Activated CD4-positive, alpha-beta T cell treated with anti-CD3 and anti-CD28 coated beads, Interleukin-2, amount 50 U/mL, for 24 hours (primary cell): ENCODE data around the gene FAM221B.

ENCODE experiments used
- DNase-seq, 2 donors: peaks; one replicate each; pipeline ENCODE4 v3.0.0-alpha.2; 2020; ENCODE audit warnings: low read depth in 1 of 2, low spot score in 1 of 2

Gene FAM221B

DNA sequence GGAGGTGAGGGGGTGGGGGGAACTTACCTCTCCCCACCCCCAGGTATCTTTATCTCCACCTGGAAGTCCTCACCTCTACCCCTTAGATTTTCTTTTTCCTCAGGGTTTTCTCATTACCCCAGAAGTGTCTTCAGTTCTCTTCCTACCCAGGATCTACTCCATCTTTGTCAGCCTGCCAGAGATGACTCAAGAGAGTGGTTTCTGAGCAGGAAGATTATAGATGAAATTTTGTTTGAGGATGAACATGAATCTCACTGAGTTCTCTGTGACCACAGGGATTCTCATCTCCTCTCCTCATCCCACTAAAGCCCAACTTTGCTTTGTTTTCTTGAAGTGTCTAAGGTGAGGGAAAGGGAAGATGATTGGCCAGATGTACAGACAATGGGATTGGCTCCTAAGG lies 8.5 kb downstream of the FAM221B start:
- no peak for DNase-seq

DNA sequence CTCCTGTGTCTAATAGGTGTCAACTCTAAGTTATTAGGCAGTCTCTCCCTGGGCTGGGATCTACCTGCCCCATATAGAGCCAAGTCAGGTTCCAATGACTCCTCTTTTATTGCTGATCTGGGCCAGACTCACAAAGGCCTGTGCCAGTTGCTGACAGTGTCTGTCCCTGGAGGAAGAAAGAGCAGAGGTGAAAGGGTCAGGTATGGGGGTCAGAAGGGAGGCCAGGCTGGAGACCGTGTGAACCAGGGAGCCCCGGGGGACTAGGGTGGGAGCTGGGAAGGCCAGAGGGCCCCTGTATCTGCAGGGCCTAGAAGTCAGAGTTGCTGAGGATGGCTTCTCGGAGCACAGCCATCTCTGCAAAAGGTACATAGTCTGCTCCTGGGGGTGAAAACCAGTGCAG lies 10.2 kb downstream of the FAM221B start:
- DNase-seq: no peak

DNA sequence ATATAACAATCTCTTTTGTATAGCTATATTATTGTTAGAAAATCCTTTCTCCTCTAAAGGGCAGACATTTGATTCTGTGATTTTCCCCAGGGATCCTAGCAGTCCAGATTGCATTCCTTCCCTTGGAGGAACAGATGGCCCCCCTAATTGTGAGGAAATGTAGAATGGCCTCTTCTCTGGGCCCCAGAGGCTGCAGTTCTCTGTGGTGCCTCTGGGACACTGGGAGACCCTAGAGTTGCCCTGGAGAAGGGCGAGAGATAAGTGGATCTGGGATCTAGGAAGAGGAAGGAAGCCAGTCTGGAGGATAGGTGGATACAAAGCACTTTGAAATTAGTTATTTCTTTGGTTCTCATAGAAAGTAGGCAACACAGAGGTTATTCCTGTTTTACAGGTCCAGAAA lies 11.8 kb downstream of the FAM221B start:
- DNase-seq: no peak

DNA sequence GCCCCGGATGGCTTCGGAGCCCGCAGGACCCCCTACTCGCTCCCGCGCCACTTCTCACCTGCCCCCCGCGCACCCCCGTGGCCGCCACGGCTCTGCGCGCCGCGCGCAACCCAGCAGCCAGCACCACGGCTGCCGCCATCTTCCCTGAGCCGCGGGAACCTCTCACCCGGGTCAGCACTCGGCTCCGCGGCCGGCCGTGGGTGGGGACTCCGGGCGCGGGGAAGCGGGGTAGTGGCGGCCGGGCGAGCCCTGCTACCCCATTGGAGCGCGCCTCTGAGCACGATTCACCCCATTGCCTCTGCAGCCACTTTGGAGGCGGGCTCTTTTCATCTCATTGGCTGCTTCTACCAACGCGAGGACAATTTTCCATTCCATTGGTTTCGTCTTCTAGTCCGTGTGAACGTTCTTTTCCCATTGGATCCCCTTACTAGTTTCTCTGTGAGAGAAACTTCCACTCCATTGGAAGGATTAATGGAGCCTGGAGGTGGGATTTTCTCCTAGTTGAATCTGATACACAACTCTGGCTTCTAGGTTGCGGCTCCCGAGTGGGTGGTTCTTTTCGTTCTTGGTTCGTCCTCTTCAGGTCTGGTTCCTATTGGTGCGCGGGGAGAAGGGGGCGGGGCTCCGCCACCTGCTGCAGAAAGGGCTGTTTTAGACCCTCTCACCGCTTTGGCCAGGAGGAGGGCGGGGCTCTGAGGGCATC lies 13.5 kb downstream of the FAM221B start, which contains the start of gene HINT2:
Gene HINT2, minus strand, starts transcription at position 202 of the 703 bp plus-strand sequence. Its CDS starts 63 bp downstream, at position 139.
- peak; percentile 91 to 95 for DNase-seq

DNA sequence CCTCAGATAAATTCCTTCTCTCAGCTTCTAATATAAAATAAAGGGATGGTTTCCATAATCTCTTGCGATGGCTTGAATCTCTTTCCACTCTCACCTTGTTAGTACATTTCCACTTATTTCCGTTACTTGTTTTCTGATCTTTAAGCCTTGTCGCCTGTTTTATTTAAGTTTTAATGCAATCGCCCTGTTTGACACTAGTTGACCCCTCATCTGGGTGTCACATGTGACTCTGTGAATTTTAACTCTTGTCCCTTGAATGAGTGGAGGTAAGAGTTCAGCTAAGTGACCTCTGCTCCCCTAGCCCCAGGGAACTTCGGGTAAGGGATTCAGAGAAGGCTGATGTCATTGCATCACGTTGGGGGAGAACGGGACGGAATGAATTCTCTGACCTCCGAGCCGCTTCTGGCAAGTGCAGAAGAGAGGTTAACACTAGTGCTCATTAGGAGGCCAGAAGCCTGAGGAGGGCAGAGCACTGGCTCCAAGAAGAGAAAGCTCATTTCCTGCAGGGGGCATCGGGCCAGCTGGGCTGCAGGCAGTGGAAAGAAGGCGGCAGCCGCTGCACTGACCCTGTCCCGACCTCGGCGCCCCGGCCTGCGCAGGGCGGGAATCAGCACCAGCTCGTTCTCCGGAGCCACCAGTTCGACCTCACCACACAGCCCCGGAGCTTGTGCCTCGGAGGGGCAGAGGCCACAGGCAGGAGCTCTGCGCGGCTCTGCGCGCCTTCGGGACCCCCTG lies 14.3 kb downstream of the FAM221B start:
- DNase-seq: no peak

DNA sequence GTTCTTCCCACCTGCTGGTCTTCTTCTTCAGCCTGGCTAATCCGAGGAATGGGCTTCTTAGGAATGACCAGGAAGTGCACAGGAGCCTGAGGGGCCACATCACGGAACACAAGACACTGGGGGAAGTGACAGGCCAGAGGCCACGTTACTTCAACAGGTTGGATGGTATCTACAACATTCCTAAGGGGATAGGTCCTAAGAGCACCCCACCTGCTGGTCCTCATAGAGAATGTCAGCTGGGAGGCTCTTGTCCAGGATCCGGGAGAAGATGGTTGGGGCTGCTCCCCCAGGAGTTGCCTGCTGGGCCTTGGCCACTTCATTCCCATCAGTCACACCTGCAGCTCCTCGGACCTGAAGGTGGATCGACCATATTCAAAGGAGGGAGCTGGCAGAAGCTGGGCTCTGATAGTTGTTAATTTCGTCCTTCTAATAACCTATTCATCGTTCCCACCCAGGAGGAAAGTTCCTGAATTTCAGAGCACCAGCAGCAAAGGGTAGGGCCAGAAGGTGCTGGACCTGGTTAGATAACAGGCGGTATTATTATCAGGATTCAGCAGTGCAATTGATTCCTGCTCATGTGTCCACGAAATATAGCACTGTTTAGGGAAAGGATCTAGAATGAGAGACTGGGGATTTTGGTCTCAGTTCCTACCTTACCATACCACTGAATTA lies 15.0 kb downstream of the FAM221B start:
- no peak for DNase-seq

DNA sequence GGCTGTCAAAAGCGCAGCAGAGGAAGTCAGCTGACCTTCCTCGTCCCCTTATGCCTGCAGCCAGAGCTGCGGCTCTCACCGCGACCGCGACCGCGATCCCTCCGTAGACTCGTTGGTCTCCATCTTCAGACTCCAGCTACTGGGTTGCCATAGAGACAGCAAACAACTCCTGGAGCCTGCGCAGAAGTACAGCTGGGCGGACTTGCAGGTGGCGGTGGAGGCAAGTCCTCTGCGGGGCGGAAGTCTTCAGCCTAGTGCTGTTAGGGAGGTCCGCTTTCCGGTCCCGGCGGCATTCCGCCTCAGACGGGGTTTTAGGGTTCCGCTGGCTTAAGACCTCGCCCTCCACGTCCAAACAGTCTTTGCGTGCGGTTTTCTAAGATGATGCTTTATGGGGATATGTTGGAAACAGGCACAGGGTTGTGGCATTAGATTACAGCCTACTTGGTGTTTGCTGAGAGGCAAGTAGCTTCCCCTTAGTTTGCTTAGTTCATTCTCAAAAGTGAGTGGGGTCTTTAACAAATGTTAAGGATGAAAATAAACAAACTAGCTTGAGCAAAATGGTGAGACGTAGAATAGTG lies 16.4 kb downstream of the FAM221B start, which contains the start of gene SPAG8:
Gene SPAG8, minus strand, starts transcription at position 238 of the 578 bp plus-strand sequence. Its CDS starts 115 bp downstream, at position 123.
- peak; percentile 71 to 92 for DNase-seq

DNA sequence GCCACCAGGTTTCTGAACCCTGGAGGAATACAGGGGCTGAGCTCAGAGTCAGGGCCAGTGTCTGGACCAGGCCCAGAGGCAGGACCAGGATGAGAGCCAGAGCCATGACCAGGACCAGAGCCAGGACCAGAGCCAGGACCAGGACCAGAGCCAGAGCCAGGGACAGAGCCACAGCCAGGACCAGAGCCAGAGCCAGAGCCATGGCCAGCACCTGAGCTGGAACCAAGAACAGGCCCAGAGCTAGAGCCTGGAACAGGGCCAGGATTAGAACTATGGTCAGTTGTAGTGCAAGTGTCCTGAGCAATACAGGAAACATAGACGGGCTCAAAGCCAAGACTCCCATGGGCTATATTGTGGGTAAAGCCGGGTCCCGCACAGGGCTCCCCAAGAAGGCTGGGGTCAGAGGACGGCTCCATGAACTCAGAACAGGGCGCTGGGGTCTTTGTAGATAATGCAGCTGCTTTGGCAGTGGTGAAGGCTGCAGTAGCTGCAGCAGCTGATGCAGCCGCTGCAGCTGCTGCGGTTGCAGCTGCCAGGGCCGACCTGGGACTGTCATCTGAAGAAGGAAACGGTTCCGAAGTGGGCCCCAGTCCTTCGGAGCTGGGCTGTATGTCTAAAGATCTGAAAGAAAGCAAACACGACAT lies 17.0 kb downstream of the FAM221B start:
- no peak for DNase-seq

DNA sequence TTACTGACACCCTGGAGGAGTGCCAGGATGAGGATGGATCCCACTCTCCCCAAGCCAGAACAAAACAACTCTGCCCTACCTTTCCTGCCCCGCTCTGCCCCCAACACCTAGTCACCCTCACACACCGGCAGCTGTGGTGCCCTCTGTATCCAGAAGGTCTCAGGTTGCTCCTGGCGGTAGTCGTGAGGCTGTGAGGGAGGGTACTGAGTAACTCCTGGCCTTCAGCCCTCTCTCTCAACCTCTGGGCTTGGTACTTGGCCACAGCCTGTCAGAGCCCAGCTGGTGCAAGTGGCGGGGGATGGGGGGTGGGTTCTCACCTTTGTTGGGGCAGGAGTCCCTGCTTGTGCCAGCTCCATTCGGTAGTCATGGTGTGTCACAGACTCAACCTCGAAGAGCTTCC lies 18.4 kb downstream of the FAM221B start:
- DNase-seq: no peak

DNA sequence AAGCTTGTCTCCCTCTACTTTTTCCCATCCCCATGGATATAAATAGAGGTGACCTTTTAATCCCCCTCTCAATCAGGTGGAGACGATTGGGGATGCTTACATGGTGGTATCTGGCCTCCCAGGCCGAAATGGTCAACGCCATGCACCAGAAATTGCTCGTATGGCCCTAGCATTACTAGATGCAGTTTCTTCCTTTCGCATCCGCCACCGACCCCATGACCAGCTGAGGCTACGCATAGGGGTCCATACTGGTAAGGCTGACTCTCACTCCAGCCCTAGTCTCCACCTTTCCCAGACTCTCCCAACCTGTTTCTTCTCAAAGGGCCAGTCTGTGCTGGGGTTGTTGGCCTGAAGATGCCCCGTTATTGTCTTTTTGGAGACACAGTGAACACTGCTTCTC lies 20.1 kb downstream of the FAM221B start:
- no peak for DNase-seq

DNA sequence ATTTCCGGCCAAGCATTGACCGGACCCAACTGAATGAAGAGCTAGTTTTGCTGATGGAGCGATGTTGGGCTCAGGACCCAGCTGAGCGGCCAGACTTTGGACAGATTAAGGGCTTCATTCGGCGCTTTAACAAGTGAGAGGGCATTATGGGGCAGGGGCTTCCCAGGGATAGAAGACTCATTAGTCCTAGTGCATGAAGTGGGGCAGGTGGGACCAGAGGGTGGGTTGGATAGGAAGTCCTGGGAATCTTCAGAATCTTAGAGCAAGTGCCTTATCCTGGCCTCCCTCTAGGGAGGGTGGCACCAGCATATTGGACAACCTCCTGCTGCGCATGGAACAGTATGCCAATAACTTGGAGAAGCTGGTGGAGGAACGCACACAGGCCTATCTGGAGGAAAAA lies 22.4 kb downstream of the FAM221B start:
- DNase-seq: no peak

DNA sequence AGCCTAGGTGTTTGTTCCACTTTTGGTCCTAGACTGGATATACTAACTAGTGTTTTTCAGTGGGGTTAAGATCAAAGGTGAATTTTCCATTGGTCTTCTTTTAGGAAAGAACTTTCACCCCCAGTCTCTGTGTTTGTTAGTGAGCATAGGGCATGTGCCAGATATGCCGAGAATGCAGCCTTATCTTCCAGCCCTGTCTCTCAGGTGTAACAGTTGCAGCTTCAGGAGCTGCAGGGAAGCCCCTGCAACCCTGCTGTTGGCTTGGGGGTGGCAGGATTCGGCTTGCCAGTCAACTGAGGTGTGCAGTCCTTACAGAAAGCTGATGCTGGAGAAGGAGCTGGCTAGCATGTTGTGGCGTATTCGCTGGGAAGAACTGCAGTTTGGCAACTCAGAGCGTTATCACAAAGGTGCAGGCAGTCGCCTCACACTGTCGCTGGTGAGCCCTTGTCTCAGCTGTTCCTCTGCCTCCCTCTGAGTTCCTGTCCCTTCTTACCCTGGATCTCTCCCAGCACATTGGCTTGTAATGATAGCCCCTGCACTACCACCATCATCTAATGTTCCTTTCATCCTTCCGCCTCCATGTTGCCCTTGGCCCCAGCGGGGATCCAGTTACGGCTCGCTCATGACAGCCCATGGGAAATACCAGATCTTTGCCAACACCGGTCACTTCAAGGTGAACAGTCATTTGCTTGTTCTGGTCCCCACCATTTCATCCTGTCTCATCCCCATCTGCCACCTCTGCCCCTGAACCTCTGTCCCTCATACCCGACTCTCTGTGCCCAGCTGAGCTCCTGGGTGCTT lies 27.0 kb downstream of the FAM221B start:
- no peak for DNase-seq

DNA sequence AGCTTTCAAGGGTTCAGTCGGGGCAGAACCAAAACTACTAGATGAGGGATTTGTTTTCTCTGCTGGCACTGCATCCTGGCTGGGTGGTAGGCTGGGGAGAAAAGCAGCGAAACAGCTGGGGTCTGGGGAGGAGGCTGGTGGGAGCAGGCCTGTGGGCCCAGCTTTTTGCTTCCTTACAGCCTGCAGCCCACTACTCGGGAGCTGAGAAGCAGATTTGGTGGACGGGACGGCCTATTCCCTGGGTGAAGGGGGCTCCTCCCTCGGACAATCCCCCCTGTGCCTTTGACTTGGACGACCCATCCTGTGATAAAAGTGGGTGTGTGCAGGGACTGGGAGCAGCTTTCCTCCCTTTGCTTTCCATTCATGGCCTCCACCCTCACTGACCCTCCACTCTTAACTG lies 28.0 kb downstream of the FAM221B start:
- no peak for DNase-seq

DNA sequence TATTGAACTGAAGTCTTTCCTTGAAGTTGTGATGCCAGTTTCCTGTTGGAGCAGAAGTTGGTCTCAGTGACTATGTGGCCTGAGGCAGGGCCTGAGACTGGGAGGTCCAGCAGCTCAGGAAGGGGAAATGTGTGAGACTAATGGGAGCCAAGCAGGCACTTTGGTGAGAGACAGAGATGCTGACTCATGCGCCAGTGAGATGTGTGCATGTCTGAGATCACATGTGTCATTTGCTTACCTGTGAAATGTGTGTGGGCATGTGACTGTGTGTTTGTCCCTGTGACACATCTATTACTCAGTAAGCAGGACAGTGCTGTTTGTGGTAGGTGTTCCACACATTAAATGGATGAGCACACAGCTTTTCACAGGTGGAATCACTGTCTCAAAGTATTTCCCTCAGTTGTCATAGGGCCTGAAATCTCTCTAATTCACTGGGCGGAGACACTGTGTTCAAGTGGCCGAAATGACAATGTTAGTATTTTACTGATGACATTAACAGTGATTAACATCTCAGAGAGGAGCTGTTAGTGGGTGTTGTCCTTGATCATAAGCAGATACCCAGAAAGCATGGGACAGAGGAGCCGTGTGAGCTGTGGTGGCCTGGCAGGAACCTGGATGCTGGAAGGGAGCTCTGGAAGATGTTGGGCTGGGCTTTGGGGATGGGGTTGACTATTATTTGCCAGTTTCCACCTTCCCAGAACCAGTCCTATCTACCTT lies 29.7 kb downstream of the FAM221B start:
- DNase-seq: peak in 1 of 2 donors; percentile 53

DNA sequence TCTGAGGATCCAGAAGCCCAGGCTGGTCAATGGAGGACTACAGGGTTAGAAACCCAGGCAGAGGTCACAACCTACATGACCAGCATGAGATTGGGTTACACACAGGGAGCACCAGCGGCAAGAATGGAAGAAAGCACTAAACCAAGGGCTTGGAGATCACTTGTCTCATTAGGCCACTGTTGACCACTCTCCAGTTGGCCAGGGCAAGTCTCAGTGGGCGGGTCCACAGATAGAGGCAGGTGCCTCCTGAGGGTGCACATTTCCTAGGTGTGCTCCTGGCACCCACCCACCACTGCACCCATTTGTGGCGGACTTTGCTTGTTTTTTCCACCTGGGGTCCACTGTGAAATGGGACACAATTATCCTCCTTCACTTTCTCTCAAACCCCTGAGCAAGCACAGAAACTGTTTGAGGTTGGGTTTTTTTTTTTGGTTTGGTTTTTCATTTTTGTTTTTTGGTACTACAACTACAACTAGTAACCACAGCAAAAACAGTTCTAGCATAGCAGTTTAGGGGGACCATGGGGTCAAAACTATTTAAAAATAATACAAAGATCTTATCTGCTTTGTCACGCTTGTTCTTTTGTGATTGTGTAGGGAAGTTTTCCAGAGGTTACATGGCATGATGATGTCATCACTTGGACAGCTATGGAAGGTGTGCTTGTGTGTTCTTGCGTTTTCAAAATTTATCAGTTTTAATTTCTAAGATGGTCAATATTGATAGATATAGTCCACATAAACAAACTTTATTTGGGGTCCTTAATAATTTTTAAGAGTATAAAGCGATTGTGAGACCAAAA lies 31.0 kb downstream of the FAM221B start:
- no peak for DNase-seq

DNA sequence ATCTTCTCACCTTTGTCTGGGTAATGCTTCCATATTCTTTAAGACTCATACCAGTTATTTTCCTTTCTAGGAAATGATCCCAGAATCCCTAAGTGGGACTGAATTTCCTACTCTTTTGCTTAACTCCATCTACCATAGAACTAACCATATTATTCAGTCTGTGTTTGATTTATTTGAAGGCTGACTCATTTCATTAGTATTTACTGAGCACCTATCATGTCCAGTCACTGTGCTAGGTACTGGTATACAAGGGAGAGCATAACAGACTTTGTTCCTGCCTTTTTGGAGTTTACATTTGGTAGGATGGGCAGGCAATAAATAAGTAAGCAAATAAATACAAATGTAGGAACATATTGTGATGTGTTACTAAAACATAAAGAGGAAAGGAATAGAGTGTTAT lies 32.8 kb downstream of the FAM221B start:
- no peak for DNase-seq

DNA sequence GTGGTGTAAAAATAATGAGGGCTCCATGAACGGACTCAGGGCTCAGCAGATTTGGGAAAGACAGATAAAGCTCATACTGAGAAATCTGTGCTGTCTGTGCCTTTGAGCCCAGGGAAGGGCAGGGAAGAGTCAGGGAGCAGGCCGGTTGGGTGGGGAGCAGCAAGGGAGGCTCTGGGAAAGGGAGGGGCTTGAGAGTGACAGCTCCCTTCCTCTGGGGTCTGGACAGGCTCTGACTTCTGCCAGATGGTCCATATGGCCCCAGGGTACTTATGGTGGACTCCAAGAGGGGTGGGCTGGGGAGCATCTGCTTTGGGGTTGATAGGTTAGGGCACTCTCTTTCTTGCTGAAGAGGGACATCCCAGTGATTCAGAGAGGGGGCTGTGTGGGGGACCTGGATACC lies 35.1 kb downstream of the FAM221B start:
- DNase-seq: no peak

DNA sequence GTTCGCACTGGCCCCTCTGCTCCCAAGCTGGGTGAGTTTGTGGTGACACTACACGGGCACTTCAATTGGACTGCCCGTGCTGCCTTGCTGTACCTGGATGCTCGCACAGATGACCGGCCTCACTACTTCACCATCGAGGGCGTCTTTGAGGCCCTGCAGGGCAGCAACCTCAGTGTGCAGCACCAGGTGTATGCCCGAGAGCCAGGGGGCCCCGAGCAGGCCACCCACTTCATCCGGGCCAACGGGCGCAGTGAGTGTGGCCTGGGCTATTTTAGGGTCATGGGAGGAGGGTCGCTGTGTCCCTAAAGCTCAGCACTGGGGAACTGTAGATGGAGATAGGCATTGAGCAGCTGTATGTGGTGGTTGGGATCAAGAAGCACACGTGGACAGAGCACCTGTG lies 35.7 kb downstream of the FAM221B start:
- no peak for DNase-seq
